NCI-H146 treated with DMSO at 0.1 percent for 48 hours (cell line): Measurements from ENCODE around the gene LMX1A.
A peak's percentile ranks its signal among the peaks of the same experiment; 100 is the strongest.

Source experiments
- DNase-seq: peaks from one replicate; lab custom pipeline; 2025; ENCODE audit not compliant: unreplicated experiment; lab: John Stamatoyannopoulos, UW

The LMX1A gene

DNA sequence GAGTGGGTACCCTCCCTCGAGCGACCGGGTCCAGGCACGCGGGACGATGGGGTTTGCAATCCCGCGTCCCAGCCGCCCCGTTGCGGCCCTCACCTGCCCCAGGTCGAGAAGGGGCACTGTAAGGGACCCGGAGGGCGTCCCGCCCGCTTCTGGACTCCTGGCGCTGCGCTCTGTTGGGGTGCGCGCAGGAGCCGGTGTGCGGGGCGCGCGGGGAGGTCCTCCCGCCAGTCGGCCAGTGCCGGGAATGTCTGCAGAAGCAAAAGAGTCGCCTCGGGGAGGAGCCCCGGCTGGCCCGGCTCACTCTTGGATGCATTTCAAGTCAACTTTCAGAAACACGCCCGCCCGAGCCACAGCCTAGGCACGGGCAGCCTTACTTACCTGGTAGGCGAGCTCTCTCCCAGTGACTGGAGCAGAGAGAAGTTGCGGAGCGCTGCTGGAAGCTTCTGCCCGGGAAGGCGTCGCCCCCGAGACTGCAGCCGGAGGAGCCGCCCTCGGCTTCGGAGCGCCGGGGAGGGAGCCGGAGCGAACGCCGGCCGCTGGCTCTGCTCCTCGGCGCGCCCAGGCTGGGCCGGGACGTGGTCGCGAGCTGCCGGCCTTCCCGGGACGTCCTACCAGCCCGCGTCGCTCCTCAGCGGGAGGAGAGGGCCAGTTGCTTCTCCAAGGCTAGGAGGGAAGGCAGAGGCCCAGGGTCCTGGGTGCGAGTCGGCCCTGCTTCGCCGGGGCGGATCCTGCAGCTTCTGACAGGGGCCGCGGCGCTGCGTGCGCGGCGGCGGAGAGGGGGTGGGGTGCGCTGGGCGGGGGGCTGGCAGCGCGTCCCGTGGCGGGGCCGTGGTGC, at the start of gene LMX1A:
Gene LMX1A, minus strand, starts transcription at position 739 of the 835 bp plus-strand sequence. CDS start 1,156 bp downstream, outside the sequence.
- no peak for DNase-seq

DNA sequence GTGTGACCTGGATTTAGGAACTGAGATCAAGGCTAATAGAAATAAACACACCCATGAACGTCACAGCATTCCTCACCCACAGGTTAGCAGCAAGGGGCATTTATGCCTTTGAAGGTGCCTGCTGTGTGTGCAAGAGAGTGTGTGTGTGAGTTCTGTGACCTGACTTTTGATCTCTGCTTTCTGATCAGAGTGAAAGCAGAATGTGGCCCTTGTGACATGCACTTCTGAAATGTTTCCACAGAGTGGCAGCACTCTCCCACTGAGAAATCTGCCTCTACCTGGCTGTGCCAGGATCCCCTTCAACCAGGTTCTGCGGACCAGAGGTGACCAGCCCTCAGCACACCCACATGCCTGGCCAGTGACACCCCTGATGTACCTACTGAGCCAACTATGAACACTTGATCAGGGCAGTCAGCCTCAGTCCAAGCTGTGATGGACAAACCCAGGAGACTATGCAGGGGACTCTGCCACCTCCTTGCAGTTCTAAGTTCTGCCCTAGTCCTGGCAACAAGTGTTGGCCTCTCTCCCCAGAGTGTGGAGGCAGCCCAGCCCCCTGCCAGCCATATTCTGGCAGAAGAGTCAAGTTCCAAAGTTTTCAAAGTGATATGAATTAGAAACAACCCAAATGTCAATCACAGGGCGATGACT, 47.4 kb upstream of the LMX1A start:
- no peak for DNase-seq

DNA sequence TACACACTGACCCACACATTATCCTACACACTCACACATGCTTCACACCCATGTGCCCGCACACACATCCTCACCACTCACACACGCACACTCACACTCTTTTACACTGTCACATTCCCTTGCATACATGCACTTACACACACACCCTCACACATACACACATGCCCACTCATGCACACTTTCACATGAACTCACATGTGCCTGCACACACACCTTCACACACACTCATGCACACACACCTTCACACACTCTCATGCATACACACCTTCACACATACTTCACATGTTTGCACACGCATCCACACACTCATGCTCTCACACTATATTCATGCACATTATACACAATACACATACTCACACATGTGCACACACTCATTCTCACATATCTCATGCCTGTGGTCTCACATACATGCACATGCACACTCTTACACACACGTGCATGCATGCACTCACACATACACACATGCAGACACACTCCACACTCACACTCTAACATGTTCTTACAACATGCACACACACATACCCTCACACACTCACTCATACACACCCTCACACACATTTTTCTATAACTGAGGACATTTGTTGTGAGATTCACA, 46.1 kb upstream of the LMX1A start:
- no peak for DNase-seq

DNA sequence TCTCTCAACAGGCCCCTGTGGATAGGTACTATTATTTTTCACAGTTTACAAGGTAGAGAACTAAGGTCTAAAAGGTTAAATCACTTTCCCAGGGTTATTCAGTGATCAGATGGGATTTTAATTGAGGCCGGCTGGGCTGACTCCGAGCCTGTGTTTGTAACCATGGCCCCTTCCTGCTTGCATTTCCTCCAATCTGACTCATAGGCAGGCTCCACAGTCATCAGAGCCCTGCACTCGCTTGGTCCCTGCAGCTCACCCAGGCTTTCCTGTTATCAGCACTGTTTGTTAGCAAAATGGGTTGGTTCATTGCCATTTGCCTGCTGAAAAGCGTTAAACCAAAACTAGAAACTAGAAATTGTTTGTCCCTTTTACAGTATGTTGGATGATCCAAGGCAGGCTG, 41.4 kb upstream of the LMX1A start:
- no peak for DNase-seq

DNA sequence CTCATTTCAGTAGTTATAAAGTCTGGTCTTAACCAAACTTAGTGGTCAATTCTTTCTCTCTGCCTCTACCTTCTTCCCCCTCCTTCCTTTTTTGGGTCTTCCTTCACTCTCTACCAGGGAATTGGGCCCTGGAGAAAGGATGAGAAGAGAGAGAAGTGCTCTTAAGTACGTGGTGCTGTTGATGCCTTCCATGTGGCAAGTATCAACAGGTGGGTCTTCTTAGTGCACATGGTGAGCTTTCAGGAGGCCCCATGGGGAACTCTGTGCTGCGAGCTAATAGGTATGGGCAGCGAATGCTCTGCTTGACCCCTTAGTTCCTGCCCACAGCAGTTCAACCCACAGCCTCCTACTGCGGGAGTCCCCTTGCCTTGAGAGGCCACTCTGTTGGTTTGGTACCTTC, 39.4 kb upstream of the LMX1A start:
- no peak for DNase-seq

DNA sequence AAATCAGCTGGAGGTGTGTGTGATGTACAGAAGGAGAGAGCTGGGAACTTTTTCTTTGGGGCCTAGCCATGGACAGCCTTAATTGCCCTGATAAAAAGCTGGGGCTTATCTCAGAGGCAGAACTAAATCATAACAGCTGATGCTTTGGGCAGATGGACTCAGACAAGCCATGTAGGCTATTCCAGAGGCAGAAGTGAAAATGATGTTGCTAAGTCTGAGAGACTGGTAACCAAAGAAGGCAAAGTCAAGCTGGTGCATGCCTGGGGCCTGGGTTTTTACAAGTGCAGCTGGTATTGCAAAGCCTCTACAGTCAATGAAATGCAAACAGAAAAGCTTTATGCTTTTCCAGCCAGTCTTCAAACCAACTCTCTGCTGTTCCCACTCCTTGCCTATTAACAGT, 39.0 kb upstream of the LMX1A start:
- DNase-seq: no peak

DNA sequence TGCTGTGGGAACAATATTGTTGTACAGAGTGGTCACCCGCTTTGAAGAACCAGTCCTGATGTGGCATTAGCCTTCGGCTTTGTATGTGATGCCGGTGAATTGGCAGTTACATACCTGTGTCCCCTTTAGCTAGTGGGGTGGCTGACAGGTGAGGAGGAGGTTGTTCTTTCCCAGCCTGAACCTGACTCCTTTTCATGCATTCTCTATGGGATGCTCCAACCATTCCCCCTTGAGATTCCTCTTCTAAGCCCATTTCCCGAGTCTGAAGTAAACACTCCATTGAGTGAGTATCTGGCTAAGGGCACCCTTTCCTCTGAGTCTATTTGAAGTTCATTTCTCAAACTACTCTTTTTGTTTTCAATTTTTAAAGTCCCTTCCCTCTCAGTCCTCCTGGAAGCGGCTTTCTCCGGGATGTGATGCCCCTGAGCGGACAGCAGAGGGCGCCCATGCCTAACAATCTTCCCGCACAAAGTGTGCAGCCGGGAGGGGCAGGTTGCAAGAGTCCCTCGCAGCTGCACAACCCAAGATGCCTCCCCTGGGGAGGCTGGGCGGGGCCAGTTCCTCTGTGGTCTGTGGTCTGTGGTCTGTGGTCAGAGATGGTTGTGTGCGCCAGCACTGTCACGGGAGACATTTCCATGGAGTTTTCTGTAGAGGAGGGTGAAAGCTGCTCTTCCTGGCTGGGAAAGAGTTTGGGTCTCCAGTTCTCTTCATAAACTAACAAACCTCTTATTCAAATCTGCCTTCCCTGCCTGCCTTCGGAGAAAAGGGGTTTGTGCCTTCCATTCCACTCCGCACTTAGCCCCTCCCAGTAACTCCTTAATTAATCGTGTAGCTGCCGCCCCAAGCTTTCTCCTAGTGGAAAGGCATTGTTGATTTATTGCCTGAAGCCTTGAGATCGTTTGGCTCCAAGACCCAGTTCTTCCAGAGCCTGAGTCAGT, 36.4 kb upstream of the LMX1A start:
- peak; percentile 44 for DNase-seq

DNA sequence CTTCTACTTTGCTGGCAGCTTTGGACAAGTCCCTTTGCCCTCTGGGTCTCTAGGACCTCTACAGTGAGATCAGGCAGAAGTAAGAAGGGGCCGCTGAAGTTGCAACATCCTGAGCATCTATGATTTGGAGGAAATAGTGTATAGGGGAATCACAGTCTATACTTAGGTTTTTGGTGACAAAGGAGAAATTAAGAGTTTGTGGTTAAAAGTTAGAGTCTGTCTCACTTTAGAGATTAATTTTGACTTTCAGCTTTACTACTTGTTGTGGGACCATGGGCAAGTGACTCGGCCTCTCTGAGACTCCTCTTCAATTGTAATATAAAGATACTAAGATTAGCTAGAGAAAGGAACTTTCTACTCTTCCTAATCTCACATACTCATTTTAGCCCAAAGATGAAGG, 33.1 kb upstream of the LMX1A start:
- DNase-seq: no peak

DNA sequence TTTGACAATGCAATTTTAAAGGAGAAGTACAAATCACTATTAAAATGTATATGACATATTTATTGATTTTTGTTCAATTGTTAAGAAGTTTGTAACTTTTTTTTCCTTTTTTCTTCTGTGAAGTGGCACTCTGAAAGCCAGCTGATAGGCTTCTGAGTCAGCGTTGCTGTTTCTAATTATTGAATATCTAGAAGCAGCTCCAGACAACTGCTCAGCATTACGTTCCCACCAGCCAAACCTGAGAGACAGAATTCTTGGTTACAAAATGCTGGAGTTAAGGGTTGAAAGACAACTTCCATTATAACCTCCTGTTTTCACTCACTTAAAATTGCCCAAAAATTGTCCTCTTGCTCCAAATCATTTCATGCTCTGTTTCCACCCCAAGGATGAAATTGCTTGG, 31.4 kb upstream of the LMX1A start:
- no peak for DNase-seq

DNA sequence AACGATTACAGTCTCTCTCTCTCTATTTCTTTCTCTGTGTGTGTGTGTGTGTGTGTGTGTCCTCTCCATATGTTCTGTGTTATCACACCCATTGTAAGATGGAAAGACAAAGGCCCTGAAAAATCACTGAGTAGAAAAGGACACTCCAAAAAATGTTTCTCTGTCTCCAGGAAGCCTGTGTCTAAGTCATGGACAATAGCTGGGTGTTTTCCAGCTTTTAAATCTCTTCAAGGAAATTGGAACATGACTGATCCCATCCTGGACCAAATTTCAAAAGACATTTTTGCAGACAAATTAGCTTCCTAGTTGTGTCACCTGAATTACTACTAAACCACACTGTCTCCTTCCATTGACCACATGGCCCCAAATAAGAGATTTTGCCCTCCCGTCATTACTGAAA, 31.0 kb upstream of the LMX1A start:
- no peak for DNase-seq

DNA sequence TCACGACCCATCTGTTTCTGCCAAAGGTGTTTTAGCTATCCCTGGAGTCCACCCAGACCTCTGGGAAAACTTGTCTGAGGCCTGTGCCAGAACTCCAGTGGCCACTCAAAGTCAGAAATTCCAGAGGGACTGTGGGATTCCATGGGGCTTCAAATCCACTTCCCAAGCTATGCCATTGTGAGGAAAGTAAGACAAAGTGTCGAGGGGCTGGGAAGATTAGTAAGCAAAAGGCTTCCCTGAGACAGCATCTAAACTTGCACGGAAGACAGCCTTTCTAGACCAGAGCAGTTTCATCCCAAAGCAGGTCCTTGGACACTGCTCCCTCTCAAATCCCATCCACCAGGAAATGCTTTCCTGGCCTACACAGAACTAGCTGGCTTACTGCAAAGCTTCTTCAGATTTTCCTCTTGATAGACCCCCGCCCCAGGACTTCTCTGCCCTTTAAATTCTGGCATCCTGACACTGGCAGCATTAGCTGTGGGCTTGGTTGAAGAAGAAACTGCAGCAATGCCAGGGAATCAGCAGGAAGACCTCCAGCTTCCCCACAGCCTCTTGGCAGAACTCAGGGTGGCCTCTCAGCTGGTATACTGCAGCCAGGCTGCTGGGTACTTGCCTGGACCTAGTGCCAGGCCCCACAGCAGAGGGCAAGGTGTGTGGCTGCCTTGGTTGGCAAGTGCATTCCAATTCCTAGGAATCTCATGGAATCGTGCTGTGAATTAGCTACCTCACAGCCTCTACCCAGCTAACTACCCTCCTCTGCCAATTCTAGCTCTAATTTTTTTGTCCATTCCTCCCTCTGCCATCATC, 27.3 kb upstream of the LMX1A start:
- no peak for DNase-seq

DNA sequence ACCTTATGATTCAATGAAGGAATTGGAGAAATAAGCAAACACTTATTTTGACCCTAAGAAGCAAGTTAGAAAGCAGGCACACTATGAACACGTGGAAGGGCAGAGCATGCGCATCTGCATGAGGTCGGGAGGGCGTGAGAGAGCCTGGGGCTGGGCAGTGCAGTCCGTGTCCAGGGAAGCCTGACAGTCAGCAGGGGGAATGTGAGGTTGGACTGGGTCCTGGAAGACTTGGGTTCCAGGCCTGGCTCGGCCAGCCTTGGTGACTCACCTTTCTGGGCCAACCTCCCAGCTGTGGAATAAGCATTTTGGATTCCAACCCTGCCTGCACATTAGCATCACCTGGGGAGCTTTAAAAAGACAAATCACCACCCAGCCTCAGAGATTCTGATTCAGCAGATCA, 26.6 kb upstream of the LMX1A start:
- no peak for DNase-seq

DNA sequence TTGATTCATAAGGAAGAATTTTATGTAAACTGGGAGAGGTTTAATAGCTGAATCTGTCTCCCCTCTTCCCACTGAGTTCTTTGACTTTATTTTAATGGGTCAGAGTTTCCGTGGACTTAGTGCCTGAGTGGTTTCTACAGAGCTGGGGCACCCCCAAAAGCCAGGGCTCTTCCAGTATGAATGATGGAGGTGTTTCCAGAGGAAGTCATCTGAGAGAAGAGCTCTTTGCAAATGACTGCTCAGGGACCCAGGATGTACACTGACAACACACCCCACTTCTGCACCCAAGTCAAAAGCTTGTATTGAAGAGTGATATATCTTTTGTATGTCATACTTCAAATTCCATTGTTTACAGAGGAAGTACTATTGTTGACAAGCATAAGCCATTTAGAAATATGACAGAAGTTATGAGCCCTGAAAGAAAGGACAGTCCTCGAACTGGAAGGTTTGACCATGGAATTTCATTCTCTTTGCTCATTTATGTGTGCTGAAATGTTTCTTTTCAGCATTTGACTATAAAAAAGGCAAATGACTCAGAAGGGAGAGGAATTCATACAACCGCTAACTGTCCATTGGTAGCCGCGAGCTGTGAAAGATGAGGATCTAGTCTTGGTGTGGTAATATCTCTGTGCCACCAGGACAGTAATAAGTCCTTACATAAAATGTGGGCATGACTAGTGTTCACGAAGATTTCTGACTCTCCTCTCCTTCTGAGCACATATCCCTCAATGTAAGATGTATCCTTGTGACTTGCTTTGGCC, 25.4 kb upstream of the LMX1A start:
- DNase-seq: no peak

DNA sequence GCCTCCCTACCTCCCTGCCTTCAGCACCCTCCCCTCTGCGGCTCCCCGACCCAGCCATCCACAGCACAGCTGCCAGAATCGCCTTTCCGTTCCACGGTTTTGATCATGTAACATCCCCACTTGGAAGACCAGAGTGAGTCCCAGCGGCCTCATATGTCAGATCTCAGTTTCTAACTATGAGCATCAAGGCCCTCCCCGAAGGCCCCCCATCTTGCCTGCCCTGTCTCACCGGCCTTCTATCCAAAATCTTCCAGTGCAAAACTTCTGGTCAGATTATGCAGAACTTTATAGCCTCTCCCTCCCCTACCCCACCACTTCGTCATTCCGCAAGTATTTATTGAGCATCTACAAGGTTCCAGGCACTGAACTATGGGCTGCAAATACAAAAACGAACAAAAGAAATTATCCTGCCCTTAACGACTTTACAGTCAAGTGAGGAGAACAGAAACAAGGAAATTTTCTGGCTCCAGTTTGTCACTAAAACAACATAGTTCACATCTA, 20.3 kb upstream of the LMX1A start:
- no peak for DNase-seq

DNA sequence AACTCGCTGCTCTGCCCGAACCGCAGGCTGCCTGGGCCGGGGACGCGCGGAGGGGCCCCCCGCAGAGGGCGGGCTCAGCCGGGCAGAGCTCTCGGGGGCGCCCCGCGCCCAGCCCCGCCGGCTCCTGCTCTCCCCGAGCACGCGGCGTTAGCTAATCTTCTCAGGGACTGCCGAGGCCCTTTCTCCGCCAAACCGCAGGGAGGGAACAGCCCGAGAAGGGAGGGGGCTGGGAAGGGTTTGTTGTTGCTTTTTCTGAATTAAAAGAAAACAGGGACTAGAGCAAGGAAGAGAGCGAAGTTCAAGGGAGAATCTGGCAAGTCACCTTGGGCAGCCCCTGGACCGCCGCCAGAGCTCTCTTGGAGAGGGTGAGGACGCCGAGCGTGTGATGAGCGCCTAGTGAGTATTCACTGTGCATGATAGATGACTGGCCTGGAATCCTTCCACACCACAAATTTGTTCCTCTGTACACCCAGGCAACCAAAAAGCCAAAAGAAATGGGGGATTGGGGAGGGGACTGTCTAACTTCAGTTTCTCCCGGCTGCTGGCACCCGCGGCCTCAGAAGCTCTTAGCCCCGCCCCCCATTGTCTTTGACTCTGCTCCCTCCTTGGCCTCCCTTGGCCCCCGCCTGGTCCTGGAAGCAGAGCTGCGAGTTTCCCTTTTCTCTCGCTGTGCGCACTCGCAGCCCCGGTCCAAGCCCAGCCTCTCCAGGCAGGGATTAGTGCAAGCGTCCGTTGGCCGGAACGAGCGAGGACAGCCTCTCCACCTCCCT, 19.7 kb upstream of the LMX1A start:
- DNase-seq: no peak

DNA sequence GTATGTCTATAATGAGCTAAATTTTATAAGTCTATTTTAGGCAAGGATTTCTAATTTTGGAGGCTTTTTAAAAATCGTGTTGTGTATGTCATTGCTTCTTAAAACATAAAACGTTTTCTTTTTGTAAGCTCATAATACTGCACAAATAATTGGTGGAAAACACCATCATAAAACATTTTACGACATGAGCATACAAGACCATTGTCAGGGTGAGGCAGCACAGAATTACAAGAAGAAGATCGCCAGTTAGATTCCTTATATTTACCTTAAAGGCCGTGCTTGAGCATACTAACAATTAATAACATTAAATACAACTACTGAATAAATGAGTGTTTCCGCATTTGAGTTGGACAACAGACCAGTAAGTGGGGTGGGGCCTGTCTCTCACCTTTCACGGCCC, 19.1 kb upstream of the LMX1A start:
- DNase-seq: no peak

DNA sequence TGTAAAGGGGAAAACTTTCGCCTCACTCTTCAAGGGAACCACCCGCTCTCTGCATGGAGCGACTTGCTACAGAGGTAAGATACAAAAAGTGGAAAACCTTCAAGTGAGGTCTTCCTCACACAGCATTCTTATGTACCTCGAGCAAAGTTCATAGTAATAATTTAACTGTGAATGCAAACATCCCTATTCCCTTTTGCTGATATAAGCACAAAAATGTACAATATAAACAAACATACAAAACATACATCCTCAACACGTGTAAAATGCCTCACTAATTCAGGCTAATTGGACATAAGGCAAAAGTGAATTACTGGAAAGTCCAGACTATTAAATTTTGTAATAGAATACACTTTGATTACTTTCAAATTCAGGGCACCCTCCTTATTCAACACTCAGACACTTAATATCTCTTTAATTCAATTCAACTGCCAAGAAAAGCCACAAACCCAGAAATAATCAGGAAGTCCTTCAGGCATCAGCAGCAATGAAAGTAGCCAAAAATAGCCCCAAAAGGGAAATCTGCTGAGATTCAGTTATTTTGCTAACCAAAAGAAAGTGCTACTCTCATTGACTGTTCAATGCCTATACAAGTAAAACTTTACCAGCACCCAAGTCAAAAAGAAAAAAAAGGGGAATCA, 15.2 kb upstream of the LMX1A start:
- no peak for DNase-seq

DNA sequence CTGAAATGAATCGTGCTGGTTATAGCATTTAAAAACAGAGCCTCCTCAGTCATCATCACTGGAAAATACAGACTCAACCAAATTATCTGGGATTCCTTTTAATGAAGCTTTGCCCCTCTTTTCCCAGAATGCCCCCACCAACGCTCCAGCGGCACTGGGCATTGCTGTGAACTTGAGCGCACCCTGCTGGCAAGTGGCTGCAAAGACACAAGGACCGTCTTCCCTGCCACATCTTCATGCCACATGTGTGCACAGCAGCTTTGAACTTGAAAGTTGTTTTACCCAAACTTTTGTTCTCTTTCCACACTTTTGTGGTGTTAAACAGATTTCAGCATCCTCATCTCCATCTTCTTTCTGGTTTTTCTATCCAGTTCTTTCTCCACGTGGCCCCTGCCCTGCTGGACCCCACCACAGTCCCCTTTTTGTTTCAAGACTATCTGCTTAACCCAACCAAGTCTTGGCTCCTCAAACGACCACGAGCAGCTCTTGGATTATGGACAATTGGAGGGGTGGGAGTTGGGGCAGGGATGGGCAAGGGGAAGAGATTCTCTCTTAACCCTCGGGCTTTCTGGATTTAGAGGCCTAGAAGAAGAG, 12.8 kb upstream of the LMX1A start:
- DNase-seq: no peak
